Measurements from ENCODE around the gene NEU2. TPM values are rescaled to one million over a fixed set of nuclear protein-coding genes. Genes with fewer than 3 reads are reported as not detected.

The NEU2 gene
- total and polyA plus RNA-seq, 2 of the 13 experiments (the other 11 are each of a cell fraction or from before 2014, with no cell fraction given), result not detected

DNA sequence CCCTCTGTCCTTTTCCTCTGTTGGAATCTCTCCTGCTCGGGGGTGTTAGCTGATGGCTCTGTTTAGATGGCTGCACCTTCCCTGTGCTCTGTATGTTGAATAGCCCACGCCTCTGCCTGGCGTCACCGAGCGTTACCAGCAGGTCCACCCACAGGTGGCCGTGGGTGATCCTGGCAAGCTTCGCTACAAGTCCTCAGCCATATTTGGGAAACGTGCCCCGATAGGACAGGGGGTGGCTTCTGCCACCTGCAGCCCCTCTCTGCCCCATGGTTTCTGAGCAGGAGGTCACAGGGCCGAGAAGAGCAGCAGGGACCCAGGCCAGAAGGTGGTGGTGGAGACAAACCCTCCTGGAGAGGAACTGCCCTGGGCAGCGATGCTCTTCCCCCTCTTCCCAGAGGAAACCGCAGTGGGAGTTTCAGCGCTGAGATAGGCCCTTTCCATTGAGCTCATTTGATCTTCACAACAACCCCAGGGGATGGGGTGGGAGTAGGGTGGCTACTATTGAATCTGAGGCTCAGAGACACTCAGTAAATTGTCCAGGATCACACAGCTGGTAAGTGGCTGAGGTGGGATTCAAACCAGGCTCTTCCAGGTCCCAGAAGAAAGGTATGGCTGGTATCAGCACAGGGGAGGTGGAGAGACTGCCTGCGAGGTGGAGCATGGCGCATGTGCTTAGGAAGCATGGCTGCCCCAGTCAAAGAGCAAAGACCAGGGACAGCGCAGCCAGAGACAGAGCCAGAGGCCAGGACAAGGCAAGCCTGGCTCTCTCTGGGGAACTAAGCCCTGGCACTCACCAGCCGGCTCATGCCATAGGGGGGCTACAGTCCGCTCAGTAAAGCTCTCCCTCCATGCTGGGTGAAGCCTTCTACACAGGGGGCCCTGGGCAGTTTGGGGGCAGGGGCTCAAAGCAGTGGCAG is 34.5 kb upstream of the NEU2 start:
- POLR2A ChIA-PET, result interaction anchor here (0.7 kb wide), 1 partner anchor 15 kb away, joined by 4 read pairs; the partner anchor contains the start of gene NGEF
- H3K79me2 ChIP-seq (ENCODE audit: insufficient read depth, low read length), result no peaks in the 10 kb centered on the region
- no peak overlapping the region for H3K9ac ChIP-seq (ENCODE audit: insufficient read depth, low read depth, low read length)
- no peak overlapping the region for H3K27ac ChIP-seq (ENCODE audit: extremely low read length, insufficient read depth, low read length)
- H2AFZ ChIP-seq (ENCODE audit: low read length), result no peak overlapping the region
- no peaks in the 10 kb centered on the region; the same call in 1 of the 2 replicates for H4K20me1 ChIP-seq (ENCODE audit: insufficient read depth, low read length)
- ATAC-seq (no peak; the same call in 1 of the 3 replicates), FAIRE-seq (no peak), DNase-seq (ENCODE audit: low spot score) (no peak)
- no peaks in the 10 kb centered on the region for H3K4me1 ChIP-seq (ENCODE audit: insufficient read depth, low read length)
- 93% methylated on average over 15 of the region's 18 CpGs for WGBS (ENCODE audit: low lambda C conversion rate)
- intact Hi-C loops (cut with micrococcal nuclease; ENCODE audit: unreplicated experiment) (no loop called here), in situ Hi-C loops (cut with HindIII; ENCODE audit: extremely low pct_ligation_motif_present, low pct_unique_long_range_greater_than_20kb) (no loop called here)
- no TSS peak for BruUV-seq (replicated peaks)
- H3K9me3 ChIP-seq (ENCODE audit: low read length), result no peaks in the 10 kb centered on the region
- CTCF ChIA-PET (ENCODE audit: low intra/inter-chr PET ratio, low total read pairs), result no interaction called here
- no peaks in the 10 kb centered on the region for H3K36me3 ChIP-seq (replicated peaks in 1 of 2; ENCODE audit: control insufficient read depth in 1 of 2, insufficient read depth in 2 of 2, low read length in 2 of 2)
- no peaks in the 10 kb centered on the region for H3K27me3 ChIP-seq (ENCODE audit: control insufficient read depth in 1 of 2, insufficient read depth in 2 of 2, low read length in 2 of 2)
- H3K4me3 ChIP-seq (replicated peaks in 1 of 3; ENCODE audit: insufficient read depth in 1 of 3, low read depth in 2 of 3, low read length in 3 of 3), result no peak overlapping the region
- H3K4me2 ChIP-seq (ENCODE audit: low read depth, low read length), result no peak overlapping the region
- TF ChIP-seq ZNF382 (CRISPR knock-in tag; IDR thresholded peaks at IDR 0.05; ENCODE audit: borderline replicate concordance) (no peak), ZNF768 (CRISPR knock-in tag; IDR thresholded peaks at IDR 0.05) (peak; percentile 59), NFKB2 (CRISPR knock-in tag; IDR thresholded peaks at IDR 0.05; ENCODE audit: borderline replicate concordance) (no peak), MTF1 (CRISPR knock-in tag; IDR thresholded peaks at IDR 0.05) (no peak), SRF (IDR thresholded peaks at IDR 0.05; ENCODE audit: low read depth, low read length) (no peak), AGO2 (optimal IDR thresholded peaks at IDR 0.05; ENCODE audit: low read depth, low read length) (peak; percentile 50), ZFP41 (CRISPR knock-in tag; IDR thresholded peaks at IDR 0.05; ENCODE audit: borderline replicate concordance) (no peak), ZNF44 (CRISPR knock-in tag; IDR thresholded peaks at IDR 0.05) (no peak)
- TF ChIP-seq, protein P1, sequence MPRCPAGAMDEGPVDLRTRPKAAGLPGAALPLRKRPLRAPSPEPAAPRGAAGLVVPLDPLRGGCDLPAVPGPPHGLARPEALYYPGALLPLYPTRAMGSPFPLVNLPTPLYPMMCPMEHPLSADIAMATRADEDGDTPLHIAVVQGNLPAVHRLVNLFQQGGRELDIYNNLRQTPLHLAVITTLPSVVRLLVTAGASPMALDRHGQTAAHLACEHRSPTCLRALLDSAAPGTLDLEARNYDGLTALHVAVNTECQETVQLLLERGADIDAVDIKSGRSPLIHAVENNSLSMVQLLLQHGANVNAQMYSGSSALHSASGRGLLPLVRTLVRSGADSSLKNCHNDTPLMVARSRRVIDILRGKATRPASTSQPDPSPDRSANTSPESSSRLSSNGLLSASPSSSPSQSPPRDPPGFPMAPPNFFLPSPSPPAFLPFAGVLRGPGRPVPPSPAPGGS (CRISPR knock-in tag; IDR thresholded peaks at IDR 0.05), result no peak
- TF ChIP-seq, protein P2, sequence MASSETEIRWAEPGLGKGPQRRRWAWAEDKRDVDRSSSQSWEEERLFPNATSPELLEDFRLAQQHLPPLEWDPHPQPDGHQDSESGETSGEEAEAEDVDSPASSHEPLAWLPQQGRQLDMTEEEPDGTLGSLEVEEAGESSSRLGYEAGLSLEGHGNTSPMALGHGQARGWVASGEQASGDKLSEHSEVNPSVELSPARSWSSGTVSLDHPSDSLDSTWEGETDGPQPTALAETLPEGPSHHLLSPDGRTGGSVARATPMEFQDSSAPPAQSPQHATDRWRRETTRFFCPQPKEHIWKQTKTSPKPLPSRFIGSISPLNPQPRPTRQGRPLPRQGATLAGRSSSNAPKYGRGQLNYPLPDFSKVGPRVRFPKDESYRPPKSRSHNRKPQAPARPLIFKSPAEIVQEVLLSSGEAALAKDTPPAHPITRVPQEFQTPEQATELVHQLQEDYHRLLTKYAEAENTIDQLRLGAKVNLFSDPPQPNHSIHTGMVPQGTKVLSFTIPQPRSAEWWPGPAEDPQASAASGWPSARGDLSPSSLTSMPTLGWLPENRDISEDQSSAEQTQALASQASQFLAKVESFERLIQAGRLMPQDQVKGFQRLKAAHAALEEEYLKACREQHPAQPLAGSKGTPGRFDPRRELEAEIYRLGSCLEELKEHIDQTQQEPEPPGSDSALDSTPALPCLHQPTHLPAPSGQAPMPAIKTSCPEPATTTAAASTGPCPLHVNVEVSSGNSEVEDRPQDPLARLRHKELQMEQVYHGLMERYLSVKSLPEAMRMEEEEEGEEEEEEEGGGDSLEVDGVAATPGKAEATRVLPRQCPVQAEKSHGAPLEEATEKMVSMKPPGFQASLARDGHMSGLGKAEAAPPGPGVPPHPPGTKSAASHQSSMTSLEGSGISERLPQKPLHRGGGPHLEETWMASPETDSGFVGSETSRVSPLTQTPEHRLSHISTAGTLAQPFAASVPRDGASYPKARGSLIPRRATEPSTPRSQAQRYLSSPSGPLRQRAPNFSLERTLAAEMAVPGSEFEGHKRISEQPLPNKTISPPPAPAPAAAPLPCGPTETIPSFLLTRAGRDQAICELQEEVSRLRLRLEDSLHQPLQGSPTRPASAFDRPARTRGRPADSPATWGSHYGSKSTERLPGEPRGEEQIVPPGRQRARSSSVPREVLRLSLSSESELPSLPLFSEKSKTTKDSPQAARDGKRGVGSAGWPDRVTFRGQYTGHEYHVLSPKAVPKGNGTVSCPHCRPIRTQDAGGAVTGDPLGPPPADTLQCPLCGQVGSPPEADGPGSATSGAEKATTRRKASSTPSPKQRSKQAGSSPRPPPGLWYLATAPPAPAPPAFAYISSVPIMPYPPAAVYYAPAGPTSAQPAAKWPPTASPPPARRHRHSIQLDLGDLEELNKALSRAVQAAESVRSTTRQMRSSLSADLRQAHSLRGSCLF (CRISPR knock-in tag; IDR thresholded peaks at IDR 0.05; ENCODE audit: borderline replicate concordance), result no peak
- TF ChIP-seq, protein P3, sequence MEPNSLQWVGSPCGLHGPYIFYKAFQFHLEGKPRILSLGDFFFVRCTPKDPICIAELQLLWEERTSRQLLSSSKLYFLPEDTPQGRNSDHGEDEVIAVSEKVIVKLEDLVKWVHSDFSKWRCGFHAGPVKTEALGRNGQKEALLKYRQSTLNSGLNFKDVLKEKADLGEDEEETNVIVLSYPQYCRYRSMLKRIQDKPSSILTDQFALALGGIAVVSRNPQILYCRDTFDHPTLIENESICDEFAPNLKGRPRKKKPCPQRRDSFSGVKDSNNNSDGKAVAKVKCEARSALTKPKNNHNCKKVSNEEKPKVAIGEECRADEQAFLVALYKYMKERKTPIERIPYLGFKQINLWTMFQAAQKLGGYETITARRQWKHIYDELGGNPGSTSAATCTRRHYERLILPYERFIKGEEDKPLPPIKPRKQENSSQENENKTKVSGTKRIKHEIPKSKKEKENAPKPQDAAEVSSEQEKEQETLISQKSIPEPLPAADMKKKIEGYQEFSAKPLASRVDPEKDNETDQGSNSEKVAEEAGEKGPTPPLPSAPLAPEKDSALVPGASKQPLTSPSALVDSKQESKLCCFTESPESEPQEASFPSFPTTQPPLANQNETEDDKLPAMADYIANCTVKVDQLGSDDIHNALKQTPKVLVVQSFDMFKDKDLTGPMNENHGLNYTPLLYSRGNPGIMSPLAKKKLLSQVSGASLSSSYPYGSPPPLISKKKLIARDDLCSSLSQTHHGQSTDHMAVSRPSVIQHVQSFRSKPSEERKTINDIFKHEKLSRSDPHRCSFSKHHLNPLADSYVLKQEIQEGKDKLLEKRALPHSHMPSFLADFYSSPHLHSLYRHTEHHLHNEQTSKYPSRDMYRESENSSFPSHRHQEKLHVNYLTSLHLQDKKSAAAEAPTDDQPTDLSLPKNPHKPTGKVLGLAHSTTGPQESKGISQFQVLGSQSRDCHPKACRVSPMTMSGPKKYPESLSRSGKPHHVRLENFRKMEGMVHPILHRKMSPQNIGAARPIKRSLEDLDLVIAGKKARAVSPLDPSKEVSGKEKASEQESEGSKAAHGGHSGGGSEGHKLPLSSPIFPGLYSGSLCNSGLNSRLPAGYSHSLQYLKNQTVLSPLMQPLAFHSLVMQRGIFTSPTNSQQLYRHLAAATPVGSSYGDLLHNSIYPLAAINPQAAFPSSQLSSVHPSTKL (CRISPR knock-in tag; IDR thresholded peaks at IDR 0.05), result no peak

All from HepG2 (cell line).